SK-N-MC (cell line): ENCODE results near the gene SCYL1.
"Not testable (repeated sequence)": the region's sequence is repeated elsewhere in the genome, so short reads cannot be mapped to it uniquely, and the experiment has no call there.

Source experiments
- DNase-seq: peaks from one replicate; pipeline ENCODE4 v3.0.0-alpha.2; 2011; ENCODE audit warnings: low read depth, low spot score
- H3K27ac ChIP-seq: fragments of 200-600 bp; sonication (generic); 2 replicates; pipeline ENCODE4 v1.5.1; 2016; ENCODE audit warnings: mixed run types
- H3K36me3 ChIP-seq: fragments of 200-600 bp; sonication (generic); 2 replicates; pipeline ENCODE4 v1.6.1; 2017; ENCODE audit warnings: antibody characterized with exemption, low read length, mixed read lengths; ENCODE audit not compliant: insufficient read depth
- H3K4me3 ChIP-seq: fragments of 200-600 bp; sonication (generic); 2 replicates; pipeline ENCODE4 v1.5.1; 2016
- H3K9ac ChIP-seq: fragments of 200-600 bp; sonication (generic); 2 replicates; pipeline ENCODE4 v1.8.0; 2017; ENCODE audit warnings: mixed run types, mixed read lengths; ENCODE audit not compliant: insufficient read length
- H3K9me3 ChIP-seq: fragments of 200-600 bp; sonication (generic); 2 replicates; pipeline ENCODE4 v1.6.1; 2017; ENCODE audit warnings: low read depth, mild to moderate bottlenecking, antibody characterized with exemption, low read length, moderate library complexity, mixed read lengths
- EZH2 ChIP-seq: fragments of 200-600 bp; sonication (generic); IDR thresholded peaks from one replicate; pipeline ENCODE4 v1.6.1; 2017; ENCODE audit warnings: antibody characterized with exemption
- FOXP2 ChIP-seq: optimal IDR thresholded peaks from 2 replicates; pipeline ENCODE3; 2011; ENCODE audit warnings: mild to moderate bottlenecking, moderate library complexity; ENCODE audit not compliant: insufficient read depth; ENCODE audit errors: extremely low read length, control extremely low read depth
- POLR2AphosphoS5 ChIP-seq: IDR thresholded peaks from 2 replicates; pipeline ENCODE4 v1.6.1; 2012; ENCODE audit warnings: mild to moderate bottlenecking, low read depth, low read length, borderline replicate concordance

SCYL1 gene

DNA sequence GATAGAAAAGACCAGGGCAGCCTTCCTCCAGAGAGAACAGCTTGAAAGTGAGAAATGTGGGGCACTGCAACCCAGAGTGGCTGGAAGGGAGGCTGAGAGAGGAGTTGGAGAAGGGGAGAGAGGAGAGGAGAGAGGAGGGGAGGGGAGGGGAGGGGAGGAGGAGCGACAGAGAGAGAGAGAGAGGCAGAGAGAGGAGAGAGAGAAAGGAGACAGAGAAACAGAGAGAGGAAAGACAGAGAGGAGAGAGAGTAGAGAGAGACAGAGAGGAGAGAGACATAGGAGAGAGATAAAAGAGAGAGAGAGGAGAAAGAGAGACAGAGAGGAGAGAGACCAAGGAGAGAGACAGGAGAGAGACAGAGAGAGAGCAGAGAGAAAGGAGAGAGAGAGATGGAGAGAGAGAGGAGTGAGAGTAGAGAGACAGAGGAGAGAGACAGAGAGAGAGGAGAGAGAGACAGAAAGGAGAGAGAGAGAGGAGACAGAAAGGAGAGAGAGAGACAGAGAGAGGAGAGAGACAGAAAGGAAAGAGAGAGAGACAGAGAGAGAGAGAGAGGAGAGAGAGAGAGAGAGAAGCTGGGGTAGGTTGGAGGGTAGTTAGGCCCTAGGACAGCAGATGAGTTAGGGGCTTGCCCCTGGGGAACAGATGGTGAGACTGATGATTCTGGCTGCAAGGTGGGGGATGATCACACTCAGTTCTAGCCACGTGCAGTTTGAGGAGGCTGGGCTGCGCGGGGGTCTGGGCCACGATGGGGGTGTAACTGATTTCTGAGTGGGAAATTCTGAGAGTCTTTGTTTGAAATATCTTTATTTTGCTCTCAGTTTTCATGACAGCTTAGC lies 8.5 kb upstream of the SCYL1 start:
- no peak for TF ChIP-seq EZH2
- Histone ChIP-seq H3K9me3 (no peaks in the 10 kb centered on the region), H3K4me3 (no peak overlapping the region), H3K9ac (no peak overlapping the region), H3K27ac (peak overlapping the region; percentile 62; the same call in 1 of the 2 replicates), H3K36me3 (no peaks in the 10 kb centered on the region)
- no peak for DNase-seq

DNA sequence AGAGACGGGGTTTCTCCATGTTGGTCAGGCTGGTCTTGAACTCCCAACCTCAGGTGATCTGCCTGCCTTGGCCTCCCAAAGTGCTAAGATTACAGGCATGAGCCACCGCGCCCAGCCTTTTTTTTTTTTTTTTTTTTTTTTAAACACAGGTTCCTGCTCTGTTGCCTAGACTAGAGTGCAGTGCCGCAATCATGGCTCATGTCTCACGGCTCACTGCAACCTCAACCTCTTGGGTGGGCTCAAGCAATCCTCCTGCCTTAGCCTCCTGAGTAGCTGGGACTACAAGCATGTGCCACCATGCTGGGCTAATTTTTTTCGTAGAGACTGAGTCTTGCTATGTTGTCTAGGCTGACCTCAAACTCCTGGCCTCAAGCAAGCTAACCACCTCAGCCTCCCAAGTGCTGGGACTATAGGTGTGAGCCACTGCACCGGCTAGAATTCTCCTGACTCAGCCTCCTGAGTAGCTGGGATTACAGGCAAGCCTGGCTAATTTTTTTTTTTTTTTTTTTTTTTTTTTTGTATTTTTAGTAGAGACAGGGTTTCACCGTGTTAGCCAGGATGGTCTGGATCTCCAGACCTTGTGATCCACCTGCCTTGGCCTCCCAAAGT lies 5.8 kb upstream of the SCYL1 start:
- not testable (repeated sequence) for H3K9ac ChIP-seq, DNase-seq, H3K9me3 ChIP-seq, H3K36me3 ChIP-seq, H3K4me3 ChIP-seq, H3K27ac ChIP-seq

DNA sequence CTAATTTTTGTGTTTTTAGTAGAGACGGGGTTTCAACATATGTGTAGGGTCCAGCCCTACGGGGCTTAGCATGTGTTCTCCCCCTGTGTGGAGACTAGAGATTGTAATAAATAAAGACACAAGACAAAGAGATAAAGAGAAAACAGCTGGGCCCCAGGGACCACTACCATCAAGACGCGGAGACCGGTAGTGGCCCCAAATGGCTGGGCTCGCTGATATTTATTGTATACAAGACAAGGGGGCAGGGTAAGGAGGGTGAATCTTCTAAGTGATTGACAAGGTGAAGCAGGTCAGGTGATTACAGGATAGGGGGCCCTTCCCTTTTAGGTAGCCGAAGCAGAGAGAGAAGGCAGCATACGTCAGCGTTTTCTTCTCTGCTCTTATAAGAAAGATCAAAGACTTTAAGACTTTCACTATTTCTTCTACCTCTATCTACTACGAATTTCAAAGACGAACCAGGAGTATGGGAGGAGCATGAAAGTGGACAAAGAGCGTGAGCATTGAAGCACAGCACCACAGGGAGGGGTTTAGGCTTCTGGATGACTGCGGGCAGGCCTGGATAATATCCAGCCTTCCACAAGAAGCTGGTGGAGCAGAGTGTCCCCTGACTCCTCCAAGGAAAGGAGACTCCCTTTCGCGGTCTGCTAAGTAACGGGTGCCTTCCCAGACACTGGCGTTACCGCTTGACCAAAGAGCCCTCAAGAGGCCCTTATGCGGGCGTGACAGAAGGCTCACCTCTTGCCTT lies 2.9 kb upstream of the SCYL1 start:
- H3K27ac ChIP-seq, DNase-seq, H3K36me3 ChIP-seq, H3K4me3 ChIP-seq, H3K9me3 ChIP-seq, H3K9ac ChIP-seq: not testable (repeated sequence)

DNA sequence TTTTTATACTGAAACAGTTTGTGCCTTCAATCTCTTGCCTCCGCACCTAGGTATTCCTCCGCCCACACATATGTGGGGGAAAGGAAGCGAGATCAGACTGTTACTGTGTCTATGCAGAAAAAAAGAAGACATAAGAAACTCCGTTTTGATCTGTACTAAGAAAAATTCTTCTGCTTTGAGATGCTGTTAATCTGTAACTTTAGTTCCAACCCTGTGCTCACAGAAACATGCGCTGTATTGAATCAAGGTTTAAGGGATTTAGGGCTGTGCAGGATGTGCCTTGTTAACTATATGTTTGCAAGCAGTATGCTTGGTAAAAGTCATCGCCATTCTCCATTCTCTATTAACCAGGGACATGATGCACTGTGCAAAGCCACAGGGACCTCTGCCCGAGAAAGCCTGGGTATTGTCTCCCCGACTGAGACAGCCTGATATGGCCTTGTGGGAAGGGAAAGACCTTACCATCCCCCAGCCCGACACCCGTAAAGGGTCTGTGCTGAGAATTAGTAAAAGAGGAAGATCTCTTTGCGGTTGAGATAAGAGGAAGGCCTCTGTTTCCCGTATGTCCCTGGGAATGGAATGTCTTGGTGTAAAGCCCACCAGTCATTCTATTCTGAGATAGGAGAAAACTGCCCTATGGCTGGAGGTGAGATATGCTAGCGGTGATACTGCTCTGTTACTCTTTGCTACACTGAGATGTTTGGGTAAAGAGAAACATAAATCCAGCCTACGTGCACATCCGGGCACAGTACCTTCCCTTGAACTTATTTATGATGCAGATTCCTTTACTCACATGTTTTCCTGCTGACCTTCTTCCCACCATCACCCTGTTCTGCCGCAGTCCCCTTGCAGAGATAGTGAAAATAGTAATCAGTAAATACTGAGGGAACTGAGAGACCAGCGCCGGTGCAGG lies 1.9 kb upstream of the SCYL1 start:
- not testable (repeated sequence) for H3K4me3 ChIP-seq, H3K36me3 ChIP-seq, H3K9ac ChIP-seq, H3K9me3 ChIP-seq, H3K27ac ChIP-seq, DNase-seq

DNA sequence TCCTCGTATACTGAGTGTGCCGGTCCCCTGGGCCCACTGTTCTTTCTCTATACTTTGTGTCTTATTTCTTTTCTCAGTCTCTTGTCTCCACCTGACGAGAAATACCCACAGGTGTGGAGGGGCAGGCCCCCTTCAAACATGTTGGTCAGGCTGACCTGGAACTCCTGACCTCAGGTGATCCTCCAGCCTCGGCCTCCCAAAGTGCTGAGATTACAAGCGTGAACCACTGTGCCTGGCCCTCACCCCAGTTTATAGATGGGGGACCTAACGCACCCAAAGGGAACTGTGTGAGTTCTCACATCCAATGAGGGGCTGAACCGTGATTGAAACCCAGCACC lies 1.3 kb upstream of the SCYL1 start:
- not testable (repeated sequence) for H3K27ac ChIP-seq, DNase-seq, H3K4me3 ChIP-seq, H3K9ac ChIP-seq, H3K9me3 ChIP-seq, H3K36me3 ChIP-seq

DNA sequence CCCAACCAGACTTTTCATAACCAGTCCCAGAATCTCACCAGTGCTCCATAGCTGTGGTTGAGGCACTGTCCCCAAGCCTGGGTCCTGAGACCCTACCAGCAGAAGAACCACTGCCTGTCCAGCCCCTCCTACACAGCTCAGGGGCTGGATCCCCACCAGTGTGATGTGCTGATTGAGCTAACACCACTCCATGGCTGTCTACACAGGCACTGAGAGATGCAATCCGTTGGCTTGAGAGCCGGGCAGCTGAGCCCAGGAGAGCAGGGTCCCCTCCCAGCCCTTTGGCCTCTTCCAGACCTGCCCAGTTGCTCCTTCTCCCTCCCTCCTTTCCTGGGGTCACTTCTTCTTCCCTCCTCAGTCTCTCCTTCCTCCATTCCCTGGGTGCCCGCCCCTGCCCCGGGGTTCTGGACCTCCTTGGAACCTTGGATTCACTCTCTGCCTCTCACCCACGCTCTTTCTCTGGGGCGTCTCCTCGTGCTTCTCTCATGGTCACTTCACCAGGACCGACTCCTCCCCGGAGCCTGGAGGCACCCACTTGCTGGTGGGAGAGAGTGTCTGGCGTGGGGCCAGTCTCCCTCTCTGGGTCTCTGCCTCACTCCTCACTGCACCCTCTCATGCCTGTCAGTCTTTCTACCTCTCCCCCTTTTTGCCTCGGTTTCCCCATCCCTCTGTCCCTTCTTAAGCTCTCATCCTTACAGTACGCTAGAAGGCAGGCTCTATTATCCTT lies 706 bp upstream of the SCYL1 start:
- H3K4me3 ChIP-seq: peak overlapping the region; percentile 64
- peak overlapping the region; percentile 11 for H3K9ac ChIP-seq
- TF ChIP-seq FOXP2 (no peak), EZH2 (no peak)
- H3K27ac ChIP-seq: no peak overlapping the region
- DNase-seq: no peak
- H3K36me3 ChIP-seq: peaks cover 6% of the 10 kb centered on the region; the same call in 1 of the 2 replicates
- H3K9me3 ChIP-seq: no peaks in the 10 kb centered on the region

DNA sequence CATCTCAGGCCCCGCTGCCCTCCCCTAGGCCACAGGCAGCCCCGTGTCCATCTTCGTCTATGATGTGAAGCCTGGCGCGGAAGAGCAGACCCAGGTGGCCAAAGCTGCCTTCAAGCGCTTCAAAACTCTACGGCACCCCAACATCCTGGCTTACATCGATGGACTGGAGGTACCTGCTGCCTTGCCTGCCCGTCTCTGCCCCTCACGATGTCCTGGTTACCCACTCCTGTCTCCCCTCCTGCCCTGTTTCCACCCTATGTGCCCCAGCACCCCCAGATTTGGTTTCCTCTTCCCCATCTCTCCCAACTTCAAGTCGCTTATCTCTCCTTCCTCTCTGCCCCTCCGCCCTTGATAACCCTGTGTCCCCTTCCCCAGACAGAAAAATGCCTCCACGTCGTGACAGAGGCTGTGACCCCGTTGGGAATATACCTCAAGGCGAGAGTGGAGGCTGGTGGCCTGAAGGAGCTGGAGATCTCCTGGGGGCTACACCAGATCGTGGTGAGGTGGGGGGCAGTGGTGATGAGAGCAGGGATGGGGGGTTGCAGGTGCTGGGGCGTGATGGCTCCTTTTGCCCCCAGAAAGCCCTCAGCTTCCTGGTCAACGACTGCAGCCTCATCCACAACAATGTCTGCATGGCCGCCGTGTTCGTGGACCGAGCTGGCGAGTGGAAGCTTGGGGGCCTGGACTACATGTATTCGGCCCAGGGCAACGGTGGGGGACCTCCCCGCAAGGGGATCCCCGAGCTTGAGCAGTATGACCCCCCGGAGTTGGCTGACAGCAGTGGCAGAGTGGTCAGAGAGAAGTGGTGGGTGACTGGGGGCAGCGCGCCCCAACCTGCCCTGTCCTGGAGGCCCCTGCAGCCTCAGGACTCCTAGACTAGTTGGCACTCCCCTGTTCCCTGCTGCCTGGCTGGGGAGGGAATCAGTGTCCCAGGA lies 930 bp downstream of the SCYL1 start:
- no peaks in the 10 kb centered on the region for H3K9me3 ChIP-seq
- H3K4me3 ChIP-seq: peak overlapping the region; percentile 94
- DNase-seq: no peak

DNA sequence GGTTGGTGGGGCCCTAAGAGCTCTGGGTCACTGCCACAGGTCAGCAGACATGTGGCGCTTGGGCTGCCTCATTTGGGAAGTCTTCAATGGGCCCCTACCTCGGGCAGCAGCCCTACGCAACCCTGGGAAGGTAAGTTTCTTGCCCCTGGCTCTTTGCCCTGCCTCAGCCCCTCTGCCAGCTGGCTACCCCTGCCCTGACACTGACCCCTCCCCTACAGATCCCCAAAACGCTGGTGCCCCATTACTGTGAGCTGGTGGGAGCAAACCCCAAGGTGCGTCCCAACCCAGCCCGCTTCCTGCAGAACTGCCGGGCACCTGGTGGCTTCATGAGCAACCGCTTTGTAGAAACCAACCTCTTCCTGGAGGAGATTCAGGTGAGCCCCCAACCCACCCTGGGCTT lies 1.9 kb downstream of the SCYL1 start:
- Histone ChIP-seq H3K36me3 (peaks cover 6% of the 10 kb centered on the region; the same call in 1 of the 2 replicates), H3K4me3 (no peak overlapping the region), H3K27ac (no peak overlapping the region)

More for the DNA sequence above, 930 bp downstream of the SCYL1 start:
- Histone ChIP-seq H3K27ac (no peak overlapping the region), H3K9ac (peak overlapping the region; percentile 97), H3K36me3 (peaks cover 6% of the 10 kb centered on the region; the same call in 1 of the 2 replicates)
- TF ChIP-seq FOXP2 (no peak), EZH2 (no peak), POLR2AphosphoS5 (no peak)

More for the DNA sequence above, 1.9 kb downstream of the SCYL1 start:
- TF ChIP-seq EZH2 (no peak), POLR2AphosphoS5 (no peak), FOXP2 (no peak)
- Histone ChIP-seq H3K9ac (no peak overlapping the region), H3K9me3 (no peaks in the 10 kb centered on the region)
- DNase-seq: no peak
